ENCODE measurements around the gene ADAMTS2.

Gene ADAMTS2

DNA sequence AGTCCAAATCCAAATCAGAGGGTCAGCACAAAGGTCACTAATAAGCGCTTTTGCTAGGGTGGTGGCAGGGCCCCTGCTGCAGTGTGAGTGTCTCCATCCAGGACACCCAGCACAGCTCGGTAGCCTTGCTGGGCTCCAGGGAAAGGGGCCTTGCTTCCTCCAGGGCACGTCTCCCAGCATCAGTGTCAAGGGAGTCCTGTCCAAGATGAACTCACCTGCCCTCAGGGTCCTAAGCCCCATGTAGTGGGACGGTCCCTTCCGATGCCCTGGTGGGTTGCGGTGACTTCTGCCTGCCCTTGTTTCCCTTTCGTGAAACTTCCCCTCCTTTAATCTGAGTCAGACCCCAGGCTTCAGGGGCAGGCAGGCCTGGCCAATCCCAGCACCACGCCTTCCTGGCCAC lies 183.4 kb downstream of the ADAMTS2 start:
- no peak for DNase-seq (ENCODE audit: low read depth, low spot score)

DNA sequence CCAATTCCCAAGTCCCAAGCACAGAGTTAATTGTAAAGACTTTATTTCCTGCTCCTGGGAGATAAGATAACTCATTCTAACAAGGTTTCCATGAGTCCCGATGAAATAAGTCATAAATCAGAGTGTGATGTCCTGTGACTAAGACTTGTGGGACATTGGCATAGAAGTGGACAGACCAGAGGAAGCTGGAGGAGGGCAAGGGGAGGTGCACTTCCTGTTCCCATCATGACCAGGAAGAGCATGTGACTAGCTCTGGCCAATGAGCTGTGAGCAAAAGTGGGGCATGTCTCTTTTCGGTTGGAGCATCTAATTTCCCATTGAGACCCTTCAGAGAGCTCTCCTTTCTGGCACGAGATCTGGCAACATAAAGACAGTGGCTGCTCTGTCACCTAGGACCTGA lies 184.7 kb downstream of the ADAMTS2 start:
- DNase-seq (ENCODE audit: low read depth, low spot score): no peak

DNA sequence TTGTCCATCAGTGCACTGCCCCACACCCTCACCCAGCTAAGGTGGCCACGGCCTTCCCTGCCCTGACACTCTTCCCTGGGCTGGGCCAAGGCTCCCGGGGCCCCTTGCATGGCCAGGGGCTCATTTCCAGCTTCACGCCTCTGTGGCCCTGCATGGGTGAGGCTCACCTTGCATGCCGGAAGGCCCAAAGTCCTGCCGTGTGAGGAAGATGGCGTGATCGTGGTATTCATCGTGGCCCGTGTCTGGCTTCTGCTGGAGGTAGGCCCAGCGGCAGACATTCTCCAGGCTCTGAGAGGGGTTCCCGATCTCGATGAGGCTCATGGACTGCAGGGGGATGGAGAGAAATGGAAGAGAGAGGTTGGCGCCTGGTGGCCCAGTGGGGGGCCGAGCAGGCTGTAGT lies 186.7 kb downstream of the ADAMTS2 start:
- no peak for DNase-seq (ENCODE audit: low read depth, low spot score)

DNA sequence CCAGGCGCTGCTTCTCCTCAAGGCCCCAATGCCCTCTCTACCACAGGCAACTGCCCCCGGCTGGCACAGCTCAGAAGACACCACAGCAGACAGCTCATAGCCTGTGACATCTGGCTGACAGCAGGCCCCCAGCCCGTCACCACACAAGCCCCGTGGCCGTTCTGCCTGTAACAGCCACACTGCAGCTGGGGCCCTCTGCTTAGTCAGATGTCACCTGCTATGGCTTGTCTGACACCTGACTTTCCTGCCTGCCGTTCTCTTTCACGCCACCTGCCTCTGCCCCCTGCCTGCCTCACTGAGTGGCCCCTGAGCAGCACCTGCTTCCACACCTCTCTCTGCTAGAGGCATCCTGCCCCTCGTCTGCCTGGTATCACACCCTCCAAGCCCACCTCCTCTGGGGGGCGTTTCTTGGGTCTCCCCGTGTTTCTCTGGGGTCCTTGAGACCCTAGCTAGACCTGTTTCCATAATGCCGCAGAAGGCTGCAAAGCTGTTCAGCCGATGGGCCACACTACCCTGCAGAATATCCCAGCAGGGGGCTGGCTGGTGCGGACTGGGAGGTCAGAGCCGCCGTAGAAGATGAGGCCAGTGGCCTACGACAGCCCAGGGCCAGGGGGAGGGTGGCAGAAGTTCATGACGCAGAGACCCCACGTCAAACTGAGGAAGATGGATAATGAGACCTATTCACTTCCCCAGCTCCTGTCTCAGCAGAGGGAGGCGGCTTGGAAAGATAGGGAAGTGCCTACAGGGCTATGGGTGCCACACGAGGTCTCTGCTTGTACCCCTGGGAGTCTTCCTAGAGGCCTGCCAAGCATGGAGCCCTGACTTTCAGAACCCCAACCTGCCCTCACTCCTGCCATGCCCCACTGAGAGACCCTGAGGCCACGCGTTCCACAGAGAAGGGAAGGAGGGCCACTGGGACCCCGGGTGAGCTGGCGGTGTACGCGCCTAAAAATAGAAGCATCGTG lies 190.0 kb downstream of the ADAMTS2 start:
- no peak for DNase-seq (ENCODE audit: low read depth, low spot score)

DNA sequence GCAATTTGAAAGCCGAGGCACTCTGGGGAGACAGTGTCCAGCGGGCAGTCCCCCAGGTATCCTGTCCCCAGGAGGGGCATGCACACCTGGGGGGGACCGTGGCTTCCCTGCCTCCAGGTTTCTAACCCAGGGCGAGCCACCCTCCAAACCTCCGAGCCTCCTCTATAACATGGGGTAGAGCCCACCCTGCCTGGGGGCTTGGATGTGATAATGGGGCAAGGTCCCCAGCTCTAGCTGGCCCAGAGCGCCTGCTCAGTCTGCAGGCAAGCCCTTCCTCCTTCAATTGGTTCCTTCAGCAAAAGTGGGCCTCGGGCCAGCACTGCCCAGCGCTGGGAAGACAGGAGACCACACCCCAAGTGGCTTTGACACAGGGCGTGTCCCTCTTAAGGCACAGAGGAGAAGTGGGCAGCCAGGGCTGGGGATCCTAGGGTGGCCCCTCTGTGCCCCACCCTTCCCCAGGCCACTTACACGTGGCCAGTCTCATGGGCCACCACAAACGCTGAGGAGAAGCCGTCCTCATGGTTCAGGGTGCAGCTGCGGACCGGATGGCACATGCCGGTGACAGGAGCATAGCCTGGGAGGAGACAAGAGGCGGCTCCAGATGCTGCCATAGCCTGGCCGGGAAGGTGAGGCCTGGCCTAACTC lies 190.8 kb downstream of the ADAMTS2 start:
- no peak for DNase-seq (ENCODE audit: low read depth, low spot score)

DNA sequence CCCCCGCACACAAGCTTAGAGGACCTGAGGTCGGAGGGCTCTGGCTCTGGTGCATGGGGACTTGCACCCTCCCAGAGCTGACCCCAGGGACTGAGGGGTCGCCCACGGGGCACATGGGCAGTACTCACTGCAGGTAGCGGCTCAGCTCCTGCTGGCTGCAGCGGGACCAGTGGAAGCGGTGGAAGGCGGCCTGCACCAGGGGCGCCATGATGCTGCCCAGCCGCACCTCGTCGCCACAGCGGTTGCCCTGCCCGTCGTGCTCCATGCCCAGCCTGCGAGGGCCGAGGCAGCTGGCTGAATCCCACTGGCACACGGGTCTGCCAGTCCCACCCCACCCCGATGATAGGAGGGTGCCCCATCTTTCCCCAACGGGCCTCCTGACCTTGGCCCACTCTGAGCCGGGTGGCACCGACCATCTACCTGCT lies 191.3 kb downstream of the ADAMTS2 start:
- no peak for DNase-seq (ENCODE audit: low read depth, low spot score)

DNA sequence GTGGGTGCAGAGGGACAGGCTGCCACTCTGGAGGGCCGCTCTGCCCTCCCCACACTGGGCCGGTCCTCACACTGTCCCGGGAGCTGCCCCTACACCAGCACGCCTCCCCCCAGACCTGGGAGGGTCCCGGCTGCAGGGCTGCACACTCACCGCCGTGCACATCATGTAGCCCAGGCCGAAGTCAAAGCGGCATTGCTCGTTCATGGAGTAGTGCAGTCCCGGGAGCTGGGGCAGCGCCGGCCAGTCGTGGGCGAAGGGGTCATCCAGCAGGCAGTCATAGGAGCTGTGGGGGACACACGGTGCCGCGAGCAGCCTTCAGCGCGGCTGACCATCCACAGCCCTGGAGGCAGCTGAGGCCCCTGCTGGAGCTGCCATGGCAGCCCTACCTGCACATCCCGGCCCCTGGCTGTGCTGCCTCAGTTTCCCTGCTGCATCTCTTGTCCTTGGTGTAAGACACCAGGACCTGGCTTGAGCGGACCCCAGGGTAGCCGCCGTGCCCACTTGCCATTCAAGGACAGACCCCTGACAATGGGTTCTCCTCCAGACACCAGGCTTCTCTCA lies 191.8 kb downstream of the ADAMTS2 start:
- DNase-seq (ENCODE audit: low read depth, low spot score): no peak

DNA sequence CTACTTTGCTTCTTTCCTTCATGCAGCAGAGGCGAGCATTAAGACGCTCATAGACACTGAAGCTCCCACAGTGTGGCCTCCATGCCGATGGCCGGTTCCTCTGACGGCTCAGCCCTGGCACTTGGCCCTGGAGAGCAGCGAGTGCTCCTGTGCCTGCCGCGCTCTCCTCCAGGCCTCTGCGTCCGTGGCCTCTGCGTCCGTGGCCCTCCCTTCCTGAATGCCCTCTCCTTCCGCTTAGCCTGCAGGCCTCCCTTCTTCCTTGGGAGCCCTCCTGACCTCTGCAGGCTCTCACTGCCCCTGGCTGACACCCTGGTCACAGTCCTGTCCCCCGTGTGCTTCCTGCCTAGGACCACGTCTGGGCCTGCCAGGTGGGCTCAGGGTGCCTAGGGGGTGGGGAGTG lies 192.3 kb downstream of the ADAMTS2 start:
- no peak for DNase-seq (ENCODE audit: low read depth, low spot score)

DNA sequence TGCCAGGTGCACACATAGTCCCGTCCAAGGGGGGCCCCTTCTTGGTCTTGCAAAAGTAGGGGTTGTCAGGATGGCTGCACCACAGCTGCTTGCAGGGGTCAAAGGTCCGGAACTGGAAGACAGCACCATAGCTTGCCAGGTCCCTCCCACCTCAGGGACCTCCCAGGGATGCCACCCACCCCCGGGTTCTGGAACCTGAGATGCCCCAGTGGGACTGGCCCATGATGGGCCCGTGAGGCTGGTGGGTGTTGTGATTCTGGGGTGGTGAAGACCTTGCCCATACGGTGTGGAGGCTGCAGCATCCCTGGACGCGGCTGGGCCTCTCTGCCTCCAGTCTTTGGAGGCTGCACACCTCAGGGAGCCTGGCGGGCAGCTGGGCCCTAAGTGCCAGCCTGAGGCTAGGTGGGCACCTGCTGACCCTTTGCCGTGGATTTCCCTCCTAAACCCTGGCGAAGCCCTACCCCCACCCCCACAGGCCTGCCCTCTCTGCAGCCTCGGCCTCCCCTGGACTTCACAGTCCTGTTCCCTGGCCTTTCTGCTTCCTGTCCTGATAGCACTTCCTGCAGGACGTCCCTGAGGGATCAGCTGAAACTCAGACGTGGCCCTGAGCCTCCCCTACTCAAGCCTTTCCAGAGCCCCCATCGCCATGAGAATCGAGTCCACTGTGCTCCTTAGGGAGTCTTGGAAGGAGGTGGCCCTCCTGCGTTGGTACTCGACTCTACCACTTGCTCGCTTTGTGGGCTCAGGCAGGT lies 192.9 kb downstream of the ADAMTS2 start:
- no peak for DNase-seq (ENCODE audit: low read depth, low spot score)

DNA sequence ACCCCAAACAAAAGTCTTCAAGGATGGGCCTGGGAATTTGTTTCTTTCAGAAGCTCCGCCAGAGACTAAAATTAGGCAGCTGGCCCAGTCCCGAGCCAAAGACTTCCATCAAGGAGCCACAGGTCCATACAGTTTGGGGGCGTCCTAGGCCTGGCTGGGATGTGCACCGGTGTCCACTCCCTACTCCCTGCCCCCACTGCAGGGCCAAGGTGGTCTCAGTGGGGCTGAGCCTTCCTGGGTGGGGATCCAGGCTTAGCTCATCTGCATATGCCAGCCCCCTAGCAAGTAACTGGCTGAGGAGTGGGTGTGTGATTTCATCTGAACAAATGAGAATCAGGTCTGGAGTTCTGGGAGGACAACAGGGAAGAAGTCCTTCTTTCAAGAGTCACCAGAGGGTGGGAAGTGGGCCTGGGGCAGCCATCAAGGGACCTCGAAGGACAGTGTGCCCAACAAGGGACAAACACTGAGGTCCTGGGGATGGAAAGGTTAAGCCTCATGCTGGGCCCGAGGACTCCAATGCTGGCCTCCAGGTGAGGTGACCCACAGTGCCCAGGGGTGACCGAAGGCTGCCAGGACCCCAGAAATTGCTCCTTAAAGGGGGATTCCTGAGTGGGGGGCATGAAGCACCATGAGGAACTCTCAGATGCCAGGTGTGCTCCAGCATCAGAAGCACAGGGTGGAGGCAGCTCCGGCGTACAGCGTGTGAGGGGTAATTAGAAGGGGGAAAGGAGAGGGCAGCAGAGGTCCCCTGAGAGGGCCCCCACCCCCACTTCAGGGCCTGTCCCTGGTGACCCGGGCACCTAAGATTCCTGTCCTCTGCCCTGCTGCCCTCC lies 193.8 kb downstream of the ADAMTS2 start:
- no peak for DNase-seq (ENCODE audit: low read depth, low spot score)

DNA sequence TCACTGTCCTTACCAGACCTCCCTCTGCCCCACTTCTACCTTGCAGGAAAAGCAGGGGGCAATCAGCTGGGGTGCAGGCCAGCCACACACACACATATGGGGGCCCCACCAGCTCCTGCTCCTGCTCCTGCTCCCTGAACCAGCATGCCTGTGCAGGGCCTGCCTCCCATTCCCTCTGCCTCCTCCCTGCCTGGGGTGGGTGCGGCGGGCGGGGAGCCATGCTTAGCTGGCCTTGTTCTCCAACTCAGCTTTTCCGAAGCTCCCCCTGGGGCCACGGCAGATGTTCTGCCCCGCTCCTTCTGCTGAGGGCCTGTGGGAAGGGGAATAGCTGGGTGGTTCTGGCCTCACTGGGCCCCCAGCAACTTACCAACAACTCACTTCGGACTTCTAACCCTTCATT lies 195.2 kb downstream of the ADAMTS2 start:
- no peak for DNase-seq (ENCODE audit: low read depth, low spot score)

DNA sequence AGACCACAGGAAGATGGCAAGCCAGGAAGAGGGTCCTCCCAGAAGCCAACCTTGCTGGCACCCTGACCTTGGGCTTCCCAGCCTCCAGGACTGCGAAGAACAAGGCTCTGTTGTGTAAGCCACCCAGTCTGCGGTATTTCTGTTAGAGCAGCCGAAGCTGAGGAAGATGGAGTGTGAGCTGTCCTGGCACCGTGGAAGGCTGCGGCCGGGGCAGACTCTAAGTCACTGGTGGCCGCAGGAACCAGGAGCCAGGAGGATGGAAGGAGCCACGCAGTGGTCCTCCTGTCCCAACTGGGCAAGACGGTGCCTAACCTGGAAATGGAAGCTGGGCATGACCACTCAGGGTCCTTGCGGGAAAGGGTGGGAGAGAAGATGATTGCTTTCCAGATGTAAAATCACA lies 196.0 kb downstream of the ADAMTS2 start:
- DNase-seq (ENCODE audit: low read depth, low spot score): no peak

DNA sequence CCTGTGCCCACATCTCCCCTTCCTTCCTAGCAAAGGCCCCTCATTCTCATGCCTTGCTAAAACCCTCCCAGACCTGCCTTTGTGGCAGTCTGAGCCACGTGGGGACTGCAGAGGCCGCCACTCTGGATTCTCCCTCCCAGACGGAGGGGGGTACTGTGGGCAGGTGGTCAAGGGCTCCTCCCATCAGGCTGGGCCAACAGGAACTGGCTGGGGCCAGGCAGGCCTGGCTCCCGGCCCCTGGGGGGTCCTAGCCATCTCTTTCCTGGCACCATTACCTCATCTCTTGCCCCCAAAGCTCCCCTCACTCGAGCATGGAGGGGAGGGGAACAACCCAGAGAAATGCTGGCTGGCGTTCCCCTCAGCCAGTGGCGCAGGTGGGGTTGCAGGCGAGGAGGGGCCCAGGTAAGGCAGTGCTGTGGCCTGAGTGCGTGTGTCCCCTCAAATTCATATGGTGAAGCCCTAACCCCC lies 196.5 kb downstream of the ADAMTS2 start:
- no peak for DNase-seq (ENCODE audit: low read depth, low spot score)

DNA sequence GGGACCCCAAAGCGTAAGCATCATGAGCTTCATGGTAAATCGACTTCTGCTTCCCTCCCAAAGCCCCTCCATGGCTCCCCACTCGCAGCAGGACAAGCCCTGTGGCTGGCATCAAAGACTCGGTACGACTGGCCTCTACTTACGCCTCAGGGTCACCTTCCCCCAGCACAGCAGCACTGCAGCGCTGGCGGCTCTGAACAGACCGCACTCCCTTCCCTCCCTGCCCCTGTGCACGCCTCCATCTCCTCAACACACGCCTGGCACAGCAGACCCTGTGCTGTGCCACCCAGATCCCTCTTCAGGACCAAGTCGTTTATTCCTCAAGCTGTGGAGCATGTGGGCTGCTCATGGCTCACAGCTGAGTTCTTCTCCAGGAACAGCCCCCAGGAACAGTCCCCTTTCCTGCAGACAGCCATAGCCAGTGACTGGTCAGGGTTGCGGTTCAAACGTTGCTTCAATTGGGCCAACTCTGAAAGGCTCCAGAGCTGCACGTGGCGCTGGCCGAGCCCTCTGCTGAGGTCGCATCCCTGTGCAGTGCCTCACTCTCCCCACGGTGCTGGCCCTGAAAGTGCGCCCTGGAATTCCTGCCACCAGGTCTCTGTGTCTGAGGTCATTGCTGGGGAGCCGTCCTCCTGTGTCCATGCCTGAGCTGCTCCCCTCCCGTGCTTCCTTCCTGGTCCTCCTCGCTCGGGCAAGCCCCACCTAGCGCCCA lies 197.1 kb downstream of the ADAMTS2 start:
- DNase-seq (ENCODE audit: low read depth, low spot score): no peak

DNA sequence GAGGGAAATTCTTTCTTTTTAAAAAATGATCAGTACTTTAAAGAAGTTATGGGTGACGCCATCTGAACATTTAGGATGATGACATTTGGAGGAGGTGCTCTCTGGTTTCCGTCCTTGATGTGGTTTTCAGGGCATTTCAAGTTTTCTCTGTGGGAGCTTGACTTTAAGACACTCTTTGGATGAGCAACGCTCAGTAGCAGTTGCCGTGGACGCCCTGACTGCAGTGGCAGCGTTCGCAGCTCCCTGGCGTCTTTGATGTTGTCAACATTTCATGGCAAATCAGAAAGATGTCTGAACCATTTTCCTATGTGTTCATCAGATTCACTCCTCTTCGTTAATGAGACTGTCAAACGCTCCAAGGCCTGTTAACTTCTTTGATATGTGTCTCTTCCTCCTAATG lies 199.0 kb downstream of the ADAMTS2 start:
- no peak for DNase-seq (ENCODE audit: low read depth, low spot score)

DNA sequence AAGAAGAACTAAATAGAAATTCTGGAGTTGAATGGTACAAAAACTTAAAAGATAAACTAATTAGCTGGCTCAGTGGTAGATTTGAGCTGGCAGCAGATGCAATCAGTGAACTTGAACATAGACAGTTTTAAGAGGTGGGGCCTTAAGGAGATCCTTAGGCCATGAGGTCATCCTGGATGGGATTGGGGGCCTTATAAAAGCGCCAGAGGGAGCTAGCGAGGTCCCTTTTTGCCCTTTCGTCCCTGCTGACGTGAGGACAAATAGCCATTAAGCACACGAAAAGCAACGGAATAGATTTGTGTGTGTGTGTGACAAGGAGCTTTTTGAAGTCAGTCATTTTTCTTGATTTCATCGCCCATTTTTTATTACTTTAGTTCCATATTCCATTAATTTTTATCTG lies 201.8 kb downstream of the ADAMTS2 start:
- DNase-seq (ENCODE audit: low read depth, low spot score): no peak

DNA sequence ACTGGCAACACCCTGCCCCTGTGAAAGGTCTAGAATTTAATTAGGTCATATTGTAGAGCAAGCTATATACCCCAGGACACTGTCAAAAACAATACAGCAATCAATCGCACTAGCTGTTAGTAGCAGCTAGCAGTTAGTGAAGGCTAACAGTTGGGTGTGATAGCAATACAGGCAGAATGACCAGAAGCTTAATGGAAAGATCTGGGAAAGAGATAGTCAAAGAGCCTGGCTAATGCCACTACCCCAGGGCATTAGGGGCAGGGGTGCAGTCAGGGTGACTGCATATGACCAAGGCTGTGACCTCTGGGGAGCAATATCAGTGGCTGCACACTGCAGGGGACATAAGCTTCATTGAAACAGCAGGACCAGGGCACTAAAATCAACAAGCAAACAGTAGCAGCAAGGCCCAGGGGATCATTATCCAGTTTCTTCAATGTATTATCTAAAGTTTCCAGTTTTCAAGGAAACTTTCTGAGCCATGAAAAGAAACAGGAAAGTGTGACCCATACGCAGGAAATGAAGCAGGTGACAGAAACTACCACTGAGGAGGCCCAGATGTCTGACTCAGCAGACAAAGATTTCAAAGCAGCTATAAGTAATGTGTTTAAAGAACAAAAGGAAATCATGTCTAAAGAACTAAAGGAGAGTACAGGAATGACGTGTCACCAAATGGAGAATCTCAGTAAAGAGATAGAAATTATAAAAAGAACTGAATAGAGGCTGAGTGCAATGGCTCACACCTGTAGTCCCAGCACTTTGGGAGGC lies 202.6 kb downstream of the ADAMTS2 start:
- peak; percentile 26 for DNase-seq (ENCODE audit: low read depth, low spot score)

DNA sequence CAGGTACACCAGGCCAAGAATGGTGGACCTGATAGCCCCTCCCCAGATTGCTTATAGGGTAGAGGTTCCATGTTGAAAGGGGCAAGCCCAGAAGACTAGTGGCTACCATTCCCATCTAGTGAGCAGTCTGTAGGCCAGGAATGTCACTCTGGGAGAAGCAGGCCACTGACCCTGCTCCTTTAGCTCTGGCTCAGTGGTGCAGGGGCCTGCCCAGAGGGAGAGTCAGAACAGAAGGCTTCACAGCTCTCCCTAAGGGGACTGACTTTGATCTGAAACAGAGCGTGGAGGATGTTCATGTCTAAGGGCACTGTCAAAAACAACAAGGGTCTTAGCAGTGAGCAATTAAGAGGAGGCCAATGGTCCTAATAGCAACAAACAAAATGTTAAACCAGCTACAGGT lies 203.4 kb downstream of the ADAMTS2 start:
- no peak for DNase-seq (ENCODE audit: low read depth, low spot score)

DNA sequence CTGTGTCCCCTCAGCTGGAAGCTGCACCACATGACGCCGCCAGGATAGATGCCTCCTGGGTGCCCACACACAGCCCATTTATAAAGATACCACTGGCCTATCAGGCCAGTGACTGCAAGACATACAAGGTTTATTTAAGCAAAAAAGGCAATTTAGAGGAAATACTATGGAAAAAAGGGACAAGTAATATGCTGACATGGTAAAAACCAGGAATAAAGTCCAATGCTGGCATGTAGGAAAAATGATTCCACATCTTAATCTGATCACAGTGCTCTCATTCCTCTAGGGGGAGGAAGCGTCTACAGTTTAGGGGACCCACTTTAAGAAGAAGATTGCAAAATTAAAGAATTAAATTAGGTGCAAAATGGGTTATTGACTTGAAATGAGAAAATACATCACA lies 205.0 kb downstream of the ADAMTS2 start:
- no peak for DNase-seq (ENCODE audit: low read depth, low spot score)

DNA sequence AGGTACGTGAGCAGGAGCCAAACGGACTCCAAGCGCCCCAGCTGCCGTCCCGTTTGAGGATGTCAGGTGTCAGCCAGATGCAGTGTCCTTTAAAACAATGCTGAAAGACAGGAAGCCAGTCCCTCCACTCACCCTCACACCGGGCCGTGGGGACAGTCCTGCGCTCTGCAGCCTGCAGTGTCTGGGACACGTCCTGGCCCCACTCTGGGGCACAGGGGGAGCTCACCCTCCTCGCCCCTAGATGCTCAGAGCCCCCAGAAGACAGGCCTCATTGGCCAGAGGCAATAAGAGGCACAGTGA lies 205.4 kb downstream of the ADAMTS2 start:
- DNase-seq (ENCODE audit: low read depth, low spot score): no peak
